HepG2 (cell line): ENCODE measurements around the gene PCGF5. TPM values are rescaled to one million over a fixed set of nuclear protein-coding genes. Genes with fewer than 3 reads are reported as not detected.
A peak's percentile ranks its signal among the peaks of the same experiment; 100 is the strongest.

Source experiments
- ATAC-seq: fragments of 200-7000 bp; cut with Tn5 transposase; 3 replicates; pipeline ENCODE4 v1.9.1; 2020; ENCODE audit warnings: mild to moderate bottlenecking, moderate library complexity
- BruUV-seq: library from RNA; stranded (reverse); fragments of 400-500 nt; replicated peaks from 2 replicates; lab custom pipeline; 2021; lab: Mats Ljungman, UMichigan
- CTCF ChIA-PET: fragments of 300-600 bp; formaldehyde crosslinking; extraction: SDS; loops from one replicate; lab custom pipeline; 2021; ENCODE audit warnings: low total read pairs, inconsistent platforms, low intra/inter-chr PET ratio; lab: Yijun Ruan, JAX
- POLR2A ChIA-PET: fragments of 350-600 bp; sonication (Branson Sonifier 250); formaldehyde crosslinking; loops from one replicate; lab custom pipeline; 2020; ENCODE audit warnings: antibody characterized with exemption, inconsistent platforms; lab: Yijun Ruan, JAX
- DNase-seq: peaks from one replicate; pipeline ENCODE4 v3.0.0-alpha.2; 2015; ENCODE audit warnings: low spot score
- FAIRE-seq: peaks from 3 replicates; lab custom pipeline; 2011; peaks lifted over from hg19 to GRCh38; lab: Jason Lieb, UNC
- H2AFZ ChIP-seq: one replicate; pipeline ENCODE4 v1.6.1; 2011; ENCODE audit warnings: low read length, inconsistent platforms
- H3K27ac ChIP-seq: fragments of 300-600 bp; 3 replicates; pipeline ENCODE4 v1.8.0; 2011; ENCODE audit warnings: mixed run types, mild to moderate bottlenecking, mixed read lengths, low read length, inconsistent platforms; ENCODE audit not compliant: insufficient read depth; ENCODE audit errors: extremely low read length
- H3K27me3 ChIP-seq, 2 experiments: fragments of 200-600 bp in 1 of 2; 2 replicates in 1 of 2; 3 replicates in 1 of 2; pipeline versions ENCODE4 v1.6.0 to v1.8.0; 2011; ENCODE audit warnings: low read length in 2 of 2, mild to moderate bottlenecking in 2 of 2, moderate library complexity in 2 of 2, inconsistent platforms in 1 of 2; ENCODE audit not compliant: insufficient read depth in 2 of 2, control insufficient read depth in 1 of 2
- H3K36me3 ChIP-seq, 2 experiments: fragments of 200-600 bp in 1 of 2; replicated peaks in 1 of 2; 2 replicates in 1 of 2; 3 replicates in 1 of 2; pipeline versions ENCODE4 v1.5.1 to v1.8.0; 2011; ENCODE audit warnings: low read length in 2 of 2, inconsistent platforms in 1 of 2; ENCODE audit not compliant: insufficient read depth in 2 of 2, control insufficient read depth in 1 of 2
- H3K4me1 ChIP-seq: 2 replicates; pipeline ENCODE4 v1.5.1; 2012; ENCODE audit warnings: low read length, inconsistent platforms; ENCODE audit not compliant: insufficient read depth
- H3K4me2 ChIP-seq: 2 replicates; pipeline ENCODE4 v1.6.0; 2011; ENCODE audit warnings: low read depth, low read length, inconsistent platforms
- H3K4me3 ChIP-seq, 3 experiments: fragments of 200-600 bp in 1 of 3; sonication (generic), shearing (Covaris generic) in 1 of 3; replicated peaks in 1 of 3; 2 replicates each; pipeline ENCODE4 v1.5.1; 2011 to 2016; ENCODE audit warnings: low read length in 3 of 3, inconsistent platforms in 2 of 3, low read depth in 2 of 3, mild to moderate bottlenecking in 2 of 3, control low read depth in 1 of 3, mixed read lengths in 1 of 3; ENCODE audit not compliant: insufficient read depth in 1 of 3
- H3K79me2 ChIP-seq: one replicate; pipeline ENCODE4 v1.6.1; 2011; ENCODE audit warnings: low read length, inconsistent platforms; ENCODE audit not compliant: insufficient read depth
- H3K9ac ChIP-seq: 2 replicates; pipeline ENCODE4 v1.6.0; 2011; ENCODE audit warnings: mild to moderate bottlenecking, low read depth, low read length, inconsistent platforms; ENCODE audit not compliant: insufficient read depth
- H3K9me3 ChIP-seq: 2 replicates; pipeline ENCODE4 v1.5.1; 2012; ENCODE audit warnings: mild to moderate bottlenecking, low read length
- H4K20me1 ChIP-seq: 2 replicates; pipeline ENCODE4 v1.6.0; 2011; ENCODE audit warnings: inconsistent platforms, mild to moderate bottlenecking, low read length, moderate library complexity; ENCODE audit not compliant: insufficient read depth
- KLF9 ChIP-seq: IDR thresholded peaks from 2 replicates; pipeline ENCODE4 v1.6.1; 2016; ENCODE audit warnings: low read depth
- ZNF24 ChIP-seq: fragments of 450-650 bp; IDR thresholded peaks from 2 replicates; pipeline ENCODE4 v1.6.1; 2017; ENCODE audit warnings: antibody characterized with exemption, mild to moderate bottlenecking
- WGBS: methylation state at CpG from one replicate; pipeline ENCODE4 v1.1.6; 2017; ENCODE audit warnings: low lambda C conversion rate; 5-methylcytosine and 5-hydroxymethylcytosine counted together
- in situ Hi-C: cut with HindIII; loops from 2 replicates; pipeline ENCODE4 v1.10.0; 2017; ENCODE audit warnings: low pct_unique_long_range_greater_than_20kb; ENCODE audit not compliant: extremely low pct_ligation_motif_present
- intact Hi-C: fragments of 100-400 bp; cut with micrococcal nuclease; formaldehyde crosslinking; loops from one replicate; pipeline ENCODE4 v1.10.0; 2022; ENCODE audit not compliant: unreplicated experiment
- polyA plus RNA-seq, 8 experiments: library from polyadenylated mRNA; depleted of rRNA in 3 of 8; stranded (reverse) in 7 of 8; unstranded in 1 of 8; fragments of >200 nt; fragmentation: Illumina TruSeq in 4 of 8; extraction: Trizol in 4 of 8; gene quantifications; 2 replicates each; pipeline versions ENCODE4 v1.2.1 to v1.2.3, GENCODE V29; 2011 to 2016; ENCODE audit warnings: low read depth in 4 of 8, missing spikeins in 1 of 8, mixed read lengths in 1 of 8; ENCODE audit not compliant: insufficient read depth in 1 of 8
- total RNA-seq, 5 experiments: library from RNA; depleted of rRNA; stranded (reverse); fragments of >200 nt; fragmentation: Illumina TruSeq; extraction: Trizol; gene quantifications; 2 replicates each; pipeline ENCODE4 v1.2.3, GENCODE V29; 2016; ENCODE audit warnings: low read depth in 1 of 5
- TF ChIP-seq, protein P1 (sequence below): sonication (generic); formaldehyde crosslinking; IDR thresholded peaks from 2 replicates; pipeline ENCODE4 v1.4.0; 2020; ENCODE audit warnings: missing genetic modification reagents
- TF ChIP-seq, protein P2 (sequence below): sonication (generic); formaldehyde crosslinking; IDR thresholded peaks from 2 replicates; pipeline ENCODE4 v1.4.0; 2020; ENCODE audit warnings: missing genetic modification reagents; ENCODE audit errors: not compliant biosample characterization
- TF ChIP-seq, protein P3 (sequence below): IDR thresholded peaks from 2 replicates; pipeline ENCODE4 v1.4.0; 2020; ENCODE audit warnings: mild to moderate bottlenecking, missing genetic modification reagents
- TF ChIP-seq, protein P4 (sequence below): IDR thresholded peaks from 2 replicates; pipeline ENCODE4 v1.6.1; 2016; ENCODE audit warnings: low read depth, missing genetic modification reagents, missing compliant biosample characterization

Gene PCGF5
- total and polyA plus RNA-seq, 2 of the 13 experiments (the other 11 are each of a cell fraction or from before 2014, with no cell fraction given) = 61.3 to 138 TPM

DNA sequence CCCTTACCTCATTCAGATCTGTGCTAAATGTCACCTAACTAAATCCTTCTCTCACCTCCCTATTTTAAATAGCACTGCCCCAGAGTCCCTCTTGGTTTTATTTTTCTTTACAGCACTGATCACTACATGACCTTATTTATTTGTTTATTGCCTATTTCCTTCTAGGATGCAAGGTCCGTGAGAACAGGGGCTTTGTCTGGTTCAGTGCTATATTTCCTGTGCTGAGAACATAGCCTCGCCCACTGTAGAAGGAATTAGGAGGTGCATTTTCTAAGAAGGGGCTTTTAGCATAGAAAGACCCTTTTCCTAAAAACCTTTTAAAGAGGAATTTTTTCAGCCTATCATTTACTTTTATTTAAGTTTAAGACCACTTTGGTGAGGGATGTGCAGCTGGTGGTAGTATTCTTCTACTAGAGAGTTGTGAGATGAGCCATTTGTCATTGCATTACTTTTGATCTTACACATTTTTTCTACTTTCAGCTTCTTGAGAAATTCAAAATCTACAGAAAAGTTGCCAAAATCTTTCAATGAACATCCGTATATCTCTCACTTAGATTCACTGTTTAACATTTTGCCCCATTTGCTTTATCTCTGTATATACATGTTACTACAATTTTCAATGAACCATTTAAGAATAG is 13.5 kb upstream of the PCGF5 start:
- CTCF ChIA-PET = no interaction called here
- TF ChIP-seq, protein P1, sequence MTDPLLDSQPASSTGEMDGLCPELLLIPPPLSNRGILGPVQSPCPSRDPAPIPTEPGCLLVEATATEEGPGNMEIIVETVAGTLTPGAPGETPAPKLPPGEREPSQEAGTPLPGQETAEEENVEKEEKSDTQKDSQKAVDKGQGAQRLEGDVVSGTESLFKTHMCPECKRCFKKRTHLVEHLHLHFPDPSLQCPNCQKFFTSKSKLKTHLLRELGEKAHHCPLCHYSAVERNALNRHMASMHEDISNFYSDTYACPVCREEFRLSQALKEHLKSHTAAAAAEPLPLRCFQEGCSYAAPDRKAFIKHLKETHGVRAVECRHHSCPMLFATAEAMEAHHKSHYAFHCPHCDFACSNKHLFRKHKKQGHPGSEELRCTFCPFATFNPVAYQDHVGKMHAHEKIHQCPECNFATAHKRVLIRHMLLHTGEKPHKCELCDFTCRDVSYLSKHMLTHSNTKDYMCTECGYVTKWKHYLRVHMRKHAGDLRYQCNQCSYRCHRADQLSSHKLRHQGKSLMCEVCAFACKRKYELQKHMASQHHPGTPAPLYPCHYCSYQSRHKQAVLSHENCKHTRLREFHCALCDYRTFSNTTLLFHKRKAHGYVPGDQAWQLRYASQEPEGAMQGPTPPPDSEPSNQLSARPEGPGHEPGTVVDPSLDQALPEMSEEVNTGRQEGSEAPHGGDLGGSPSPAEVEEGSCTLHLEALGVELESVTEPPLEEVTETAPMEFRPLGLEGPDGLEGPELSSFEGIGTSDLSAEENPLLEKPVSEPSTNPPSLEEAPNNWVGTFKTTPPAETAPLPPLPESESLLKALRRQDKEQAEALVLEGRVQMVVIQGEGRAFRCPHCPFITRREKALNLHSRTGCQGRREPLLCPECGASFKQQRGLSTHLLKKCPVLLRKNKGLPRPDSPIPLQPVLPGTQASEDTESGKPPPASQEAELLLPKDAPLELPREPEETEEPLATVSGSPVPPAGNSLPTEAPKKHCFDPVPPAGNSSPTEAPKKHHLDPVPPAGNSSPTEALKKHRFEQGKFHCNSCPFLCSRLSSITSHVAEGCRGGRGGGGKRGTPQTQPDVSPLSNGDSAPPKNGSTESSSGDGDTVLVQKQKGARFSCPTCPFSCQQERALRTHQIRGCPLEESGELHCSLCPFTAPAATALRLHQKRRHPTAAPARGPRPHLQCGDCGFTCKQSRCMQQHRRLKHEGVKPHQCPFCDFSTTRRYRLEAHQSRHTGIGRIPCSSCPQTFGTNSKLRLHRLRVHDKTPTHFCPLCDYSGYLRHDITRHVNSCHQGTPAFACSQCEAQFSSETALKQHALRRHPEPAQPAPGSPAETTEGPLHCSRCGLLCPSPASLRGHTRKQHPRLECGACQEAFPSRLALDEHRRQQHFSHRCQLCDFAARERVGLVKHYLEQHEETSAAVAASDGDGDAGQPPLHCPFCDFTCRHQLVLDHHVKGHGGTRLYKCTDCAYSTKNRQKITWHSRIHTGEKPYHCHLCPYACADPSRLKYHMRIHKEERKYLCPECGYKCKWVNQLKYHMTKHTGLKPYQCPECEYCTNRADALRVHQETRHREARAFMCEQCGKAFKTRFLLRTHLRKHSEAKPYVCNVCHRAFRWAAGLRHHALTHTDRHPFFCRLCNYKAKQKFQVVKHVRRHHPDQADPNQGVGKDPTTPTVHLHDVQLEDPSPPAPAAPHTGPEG (CRISPR knock-in tag) = no peak
- TF ChIP-seq ZNF24 = no peak
- TF ChIP-seq, protein P2, sequence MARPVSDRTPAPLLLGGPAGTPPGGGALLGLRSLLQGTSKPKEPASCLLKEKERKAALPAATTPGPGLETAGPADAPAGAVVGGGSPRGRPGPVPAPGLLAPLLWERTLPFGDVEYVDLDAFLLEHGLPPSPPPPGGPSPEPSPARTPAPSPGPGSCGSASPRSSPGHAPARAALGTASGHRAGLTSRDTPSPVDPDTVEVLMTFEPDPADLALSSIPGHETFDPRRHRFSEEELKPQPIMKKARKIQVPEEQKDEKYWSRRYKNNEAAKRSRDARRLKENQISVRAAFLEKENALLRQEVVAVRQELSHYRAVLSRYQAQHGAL (CRISPR knock-in tag) = no peak
- TF ChIP-seq, protein P3, sequence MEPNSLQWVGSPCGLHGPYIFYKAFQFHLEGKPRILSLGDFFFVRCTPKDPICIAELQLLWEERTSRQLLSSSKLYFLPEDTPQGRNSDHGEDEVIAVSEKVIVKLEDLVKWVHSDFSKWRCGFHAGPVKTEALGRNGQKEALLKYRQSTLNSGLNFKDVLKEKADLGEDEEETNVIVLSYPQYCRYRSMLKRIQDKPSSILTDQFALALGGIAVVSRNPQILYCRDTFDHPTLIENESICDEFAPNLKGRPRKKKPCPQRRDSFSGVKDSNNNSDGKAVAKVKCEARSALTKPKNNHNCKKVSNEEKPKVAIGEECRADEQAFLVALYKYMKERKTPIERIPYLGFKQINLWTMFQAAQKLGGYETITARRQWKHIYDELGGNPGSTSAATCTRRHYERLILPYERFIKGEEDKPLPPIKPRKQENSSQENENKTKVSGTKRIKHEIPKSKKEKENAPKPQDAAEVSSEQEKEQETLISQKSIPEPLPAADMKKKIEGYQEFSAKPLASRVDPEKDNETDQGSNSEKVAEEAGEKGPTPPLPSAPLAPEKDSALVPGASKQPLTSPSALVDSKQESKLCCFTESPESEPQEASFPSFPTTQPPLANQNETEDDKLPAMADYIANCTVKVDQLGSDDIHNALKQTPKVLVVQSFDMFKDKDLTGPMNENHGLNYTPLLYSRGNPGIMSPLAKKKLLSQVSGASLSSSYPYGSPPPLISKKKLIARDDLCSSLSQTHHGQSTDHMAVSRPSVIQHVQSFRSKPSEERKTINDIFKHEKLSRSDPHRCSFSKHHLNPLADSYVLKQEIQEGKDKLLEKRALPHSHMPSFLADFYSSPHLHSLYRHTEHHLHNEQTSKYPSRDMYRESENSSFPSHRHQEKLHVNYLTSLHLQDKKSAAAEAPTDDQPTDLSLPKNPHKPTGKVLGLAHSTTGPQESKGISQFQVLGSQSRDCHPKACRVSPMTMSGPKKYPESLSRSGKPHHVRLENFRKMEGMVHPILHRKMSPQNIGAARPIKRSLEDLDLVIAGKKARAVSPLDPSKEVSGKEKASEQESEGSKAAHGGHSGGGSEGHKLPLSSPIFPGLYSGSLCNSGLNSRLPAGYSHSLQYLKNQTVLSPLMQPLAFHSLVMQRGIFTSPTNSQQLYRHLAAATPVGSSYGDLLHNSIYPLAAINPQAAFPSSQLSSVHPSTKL = 0 out of 2 replicates have a peak, but pooled peaks have one; percentile 1
- TF ChIP-seq KLF9 (CRISPR knock-in tag) = no peak
- TF ChIP-seq, protein P4, sequence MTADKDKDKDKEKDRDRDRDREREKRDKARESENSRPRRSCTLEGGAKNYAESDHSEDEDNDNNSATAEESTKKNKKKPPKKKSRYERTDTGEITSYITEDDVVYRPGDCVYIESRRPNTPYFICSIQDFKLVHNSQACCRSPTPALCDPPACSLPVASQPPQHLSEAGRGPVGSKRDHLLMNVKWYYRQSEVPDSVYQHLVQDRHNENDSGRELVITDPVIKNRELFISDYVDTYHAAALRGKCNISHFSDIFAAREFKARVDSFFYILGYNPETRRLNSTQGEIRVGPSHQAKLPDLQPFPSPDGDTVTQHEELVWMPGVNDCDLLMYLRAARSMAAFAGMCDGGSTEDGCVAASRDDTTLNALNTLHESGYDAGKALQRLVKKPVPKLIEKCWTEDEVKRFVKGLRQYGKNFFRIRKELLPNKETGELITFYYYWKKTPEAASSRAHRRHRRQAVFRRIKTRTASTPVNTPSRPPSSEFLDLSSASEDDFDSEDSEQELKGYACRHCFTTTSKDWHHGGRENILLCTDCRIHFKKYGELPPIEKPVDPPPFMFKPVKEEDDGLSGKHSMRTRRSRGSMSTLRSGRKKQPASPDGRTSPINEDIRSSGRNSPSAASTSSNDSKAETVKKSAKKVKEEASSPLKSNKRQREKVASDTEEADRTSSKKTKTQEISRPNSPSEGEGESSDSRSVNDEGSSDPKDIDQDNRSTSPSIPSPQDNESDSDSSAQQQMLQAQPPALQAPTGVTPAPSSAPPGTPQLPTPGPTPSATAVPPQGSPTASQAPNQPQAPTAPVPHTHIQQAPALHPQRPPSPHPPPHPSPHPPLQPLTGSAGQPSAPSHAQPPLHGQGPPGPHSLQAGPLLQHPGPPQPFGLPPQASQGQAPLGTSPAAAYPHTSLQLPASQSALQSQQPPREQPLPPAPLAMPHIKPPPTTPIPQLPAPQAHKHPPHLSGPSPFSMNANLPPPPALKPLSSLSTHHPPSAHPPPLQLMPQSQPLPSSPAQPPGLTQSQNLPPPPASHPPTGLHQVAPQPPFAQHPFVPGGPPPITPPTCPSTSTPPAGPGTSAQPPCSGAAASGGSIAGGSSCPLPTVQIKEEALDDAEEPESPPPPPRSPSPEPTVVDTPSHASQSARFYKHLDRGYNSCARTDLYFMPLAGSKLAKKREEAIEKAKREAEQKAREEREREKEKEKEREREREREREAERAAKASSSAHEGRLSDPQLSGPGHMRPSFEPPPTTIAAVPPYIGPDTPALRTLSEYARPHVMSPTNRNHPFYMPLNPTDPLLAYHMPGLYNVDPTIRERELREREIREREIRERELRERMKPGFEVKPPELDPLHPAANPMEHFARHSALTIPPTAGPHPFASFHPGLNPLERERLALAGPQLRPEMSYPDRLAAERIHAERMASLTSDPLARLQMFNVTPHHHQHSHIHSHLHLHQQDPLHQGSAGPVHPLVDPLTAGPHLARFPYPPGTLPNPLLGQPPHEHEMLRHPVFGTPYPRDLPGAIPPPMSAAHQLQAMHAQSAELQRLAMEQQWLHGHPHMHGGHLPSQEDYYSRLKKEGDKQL = no peak

More for the DNA sequence above, 13.5 kb upstream of the PCGF5 start:
- no peak overlapping the region for H2AFZ ChIP-seq
- H3K9me3 ChIP-seq = no peaks in the 10 kb centered on the region
- in situ Hi-C loops = no loop called here
- no TSS peak for BruUV-seq
- WGBS = 82% methylated on average over 3 of the region's 3 CpGs
- H3K79me2 ChIP-seq = peaks cover 57% of the 10 kb centered on the region
- H3K27ac ChIP-seq = peak overlapping the region; percentile 34
- POLR2A ChIA-PET = interaction anchor here (1.9 kb wide), 1 partner anchor 13 kb away, joined by 4 read pairs; the partner anchor contains the start of gene PCGF5
- ATAC-seq (no peak; the same call in 2 of the 3 replicates), FAIRE-seq (no peak), DNase-seq (no peak)
- peak overlapping the region; percentile 19; the same call in 1 of the 2 replicates for H3K4me2 ChIP-seq
- H3K4me3 ChIP-seq = no peak overlapping the region
- no peaks in the 10 kb centered on the region for H3K36me3 ChIP-seq
- H4K20me1 ChIP-seq = no peaks in the 10 kb centered on the region; the same call in 1 of the 2 replicates
- H3K9ac ChIP-seq = no peak overlapping the region
- no peaks in the 10 kb centered on the region for H3K27me3 ChIP-seq
- peaks cover 57% of the 10 kb centered on the region for H3K4me1 ChIP-seq
- intact Hi-C loops = loop anchor here (1.0 kb wide), 1 partner anchor 43 kb away; no protein-coding TSS in a partner anchor
